WTC11 (cell line): ENCODE measurements around the gene LARP4. TPM values are rescaled to one million over a fixed set of nuclear protein-coding genes. Genes with fewer than 3 reads are reported as not detected.

Source experiments
- ATAC-seq: fragments of 200-7000 bp; cut with Tn5 transposase; 2 replicates; pipeline ENCODE4 v1.10.0; 2021; ENCODE audit warnings: mild to moderate bottlenecking, moderate library complexity
- CTCF ChIA-PET: fragments of 300-600 bp; sonication (Branson Sonifier 250); formaldehyde crosslinking; loops from one replicate; lab custom pipeline; 2021; ENCODE audit warnings: antibody characterized with exemption; lab: Charles Lee
- POLR2A ChIA-PET: fragments of 350-600 bp; sonication (Branson Sonifier 250); formaldehyde crosslinking; loops from one replicate; lab custom pipeline; 2021; ENCODE audit warnings: antibody characterized with exemption; lab: Charles Lee
- DNase-seq: peaks from one replicate; pipeline ENCODE4 v3.0.0; 2021; ENCODE audit warnings: low spot score
- H3K27ac Mint-ChIP-seq: 2 replicates; pipeline ENCODE4 v1.8.0; 2021; ENCODE audit warnings: mixed read lengths
- H3K27me3 Mint-ChIP-seq: 2 replicates; pipeline ENCODE4 v1.8.0; 2021; ENCODE audit warnings: low read depth, mild to moderate bottlenecking, moderate library complexity, mixed read lengths
- H3K36me3 Mint-ChIP-seq: 2 replicates; pipeline ENCODE4 v1.8.0; 2021; ENCODE audit warnings: mixed read lengths
- H3K4me1 Mint-ChIP-seq: 2 replicates; pipeline ENCODE4 v1.8.0; 2022; ENCODE audit warnings: mixed read lengths
- H3K4me3 Mint-ChIP-seq: 2 replicates; pipeline ENCODE4 v1.8.0; 2021; ENCODE audit warnings: mild to moderate bottlenecking, moderate library complexity, mixed read lengths
- H3K9me3 Mint-ChIP-seq: 2 replicates; pipeline ENCODE4 v1.8.0; 2021; ENCODE audit warnings: mixed read lengths
- CBFB ChIP-seq: sonication (generic); formaldehyde crosslinking; IDR thresholded peaks from 2 replicates; pipeline ENCODE4 v1.8.1; 2022; ENCODE audit warnings: mild to moderate bottlenecking, low read depth, missing genetic modification reagents
- E2F4 ChIP-seq: sonication (generic); formaldehyde crosslinking; IDR thresholded peaks from 2 replicates; pipeline ENCODE4 v1.8.1; 2022; ENCODE audit warnings: low read depth, mild to moderate bottlenecking, moderate library complexity, missing genetic modification reagents, borderline replicate concordance
- ELF4 ChIP-seq: sonication (generic); formaldehyde crosslinking; IDR thresholded peaks from 2 replicates; pipeline ENCODE4 v1.8.1; 2022; ENCODE audit warnings: low read depth, mild to moderate bottlenecking, moderate library complexity, missing genetic modification reagents
- ETV6 ChIP-seq: sonication (generic); formaldehyde crosslinking; IDR thresholded peaks from 2 replicates; pipeline ENCODE4 v1.8.1; 2022; ENCODE audit warnings: mild to moderate bottlenecking, missing genetic modification reagents
- FOXJ3 ChIP-seq: sonication (generic); formaldehyde crosslinking; IDR thresholded peaks from 2 replicates; pipeline ENCODE4 v1.9.0; 2021; ENCODE audit warnings: missing genetic modification reagents, mild to moderate bottlenecking, borderline replicate concordance
- FOXP1 ChIP-seq: sonication (generic); formaldehyde crosslinking; IDR thresholded peaks from 2 replicates; pipeline ENCODE4 v1.8.0; 2022; ENCODE audit warnings: missing genetic modification reagents, mild to moderate bottlenecking, moderate library complexity, borderline replicate concordance
- MLX ChIP-seq: sonication (generic); formaldehyde crosslinking; IDR thresholded peaks from 2 replicates; pipeline ENCODE4 v1.8.1; 2023; ENCODE audit warnings: mild to moderate bottlenecking, missing genetic modification reagents, moderate library complexity
- NFE2L1 ChIP-seq: sonication (generic); formaldehyde crosslinking; IDR thresholded peaks from 2 replicates; pipeline ENCODE4 v1.8.1; 2023; ENCODE audit warnings: missing genetic modification reagents
- NR3C1 ChIP-seq: sonication (generic); formaldehyde crosslinking; conservative IDR thresholded peaks from 2 replicates; pipeline ENCODE4 v1.8.1; 2023; ENCODE audit warnings: low read depth, mild to moderate bottlenecking, missing genetic modification reagents
- RORB ChIP-seq: fragments of 250-450 bp; sonication (Bioruptor Pico); IDR thresholded peaks from 2 replicates; pipeline ENCODE4 v1.9.0; 2021; ENCODE audit warnings: mild to moderate bottlenecking
- SMAD4 ChIP-seq: sonication (generic); formaldehyde crosslinking; IDR thresholded peaks from 2 replicates; pipeline ENCODE4 v1.8.0; 2022; ENCODE audit warnings: mild to moderate bottlenecking, missing genetic modification reagents
- SP1 ChIP-seq: sonication (generic); formaldehyde crosslinking; conservative IDR thresholded peaks from 2 replicates; pipeline ENCODE4 v1.8.1; 2022; ENCODE audit warnings: missing genetic modification reagents
- TP53 ChIP-seq: sonication (generic); formaldehyde crosslinking; IDR thresholded peaks from 2 replicates; pipeline ENCODE4 v1.8.1; 2023; ENCODE audit warnings: mild to moderate bottlenecking, missing genetic modification reagents
- ZNF317 ChIP-seq: sonication (generic); formaldehyde crosslinking; IDR thresholded peaks from 2 replicates; pipeline ENCODE4 v1.8.1; 2023; ENCODE audit warnings: low read depth, mild to moderate bottlenecking, moderate library complexity, missing genetic modification reagents, borderline replicate concordance
- ZNF416 ChIP-seq: fragments of 250-450 bp; sonication (Bioruptor Pico); IDR thresholded peaks from 2 replicates; pipeline ENCODE4 v1.9.0; 2021; ENCODE audit warnings: mild to moderate bottlenecking, inconsistent platforms
- ZNF423 ChIP-seq: fragments of 250-450 bp; sonication (Bioruptor Pico); IDR thresholded peaks from 2 replicates; pipeline ENCODE4 v2.1.2; 2022; ENCODE audit warnings: mild to moderate bottlenecking, moderate library complexity
- ZSCAN18 ChIP-seq: fragments of 250-450 bp; sonication (Bioruptor Pico); IDR thresholded peaks from 2 replicates; pipeline ENCODE4 v2.1.2; 2022; ENCODE audit warnings: mild to moderate bottlenecking, moderate library complexity
- total RNA-seq: library from RNA; stranded (reverse); gene quantifications from 3 replicates; pipeline ENCODE4 v1.2.3, GENCODE V29; 2021
- TF ChIP-seq, protein P1 (sequence below): sonication (generic); formaldehyde crosslinking; IDR thresholded peaks from 2 replicates; pipeline ENCODE4 v1.8.1; 2022; ENCODE audit warnings: missing genetic modification reagents, borderline replicate concordance
- TF ChIP-seq, protein P2 (sequence below): sonication (generic); formaldehyde crosslinking; IDR thresholded peaks from 2 replicates; pipeline ENCODE4 v1.8.1; 2022; ENCODE audit warnings: low read depth, missing genetic modification reagents, borderline replicate concordance
- TF ChIP-seq, protein P3 (sequence below): sonication (generic); formaldehyde crosslinking; IDR thresholded peaks from 2 replicates; pipeline ENCODE4 v1.8.1; 2023; ENCODE audit warnings: mild to moderate bottlenecking, missing genetic modification reagents
- TF ChIP-seq, protein P4 (sequence below): sonication (generic); formaldehyde crosslinking; IDR thresholded peaks from 2 replicates; pipeline ENCODE4 v1.8.0; 2023; ENCODE audit warnings: missing genetic modification reagents
- TF ChIP-seq, protein P5 (sequence below): sonication (generic); formaldehyde crosslinking; conservative IDR thresholded peaks from 2 replicates; pipeline ENCODE4 v1.8.1; 2022; ENCODE audit warnings: mild to moderate bottlenecking, missing genetic modification reagents

LARP4 gene
- total RNA-seq, 1 experiment from 2014 or later: 73.9 TPM

DNA sequence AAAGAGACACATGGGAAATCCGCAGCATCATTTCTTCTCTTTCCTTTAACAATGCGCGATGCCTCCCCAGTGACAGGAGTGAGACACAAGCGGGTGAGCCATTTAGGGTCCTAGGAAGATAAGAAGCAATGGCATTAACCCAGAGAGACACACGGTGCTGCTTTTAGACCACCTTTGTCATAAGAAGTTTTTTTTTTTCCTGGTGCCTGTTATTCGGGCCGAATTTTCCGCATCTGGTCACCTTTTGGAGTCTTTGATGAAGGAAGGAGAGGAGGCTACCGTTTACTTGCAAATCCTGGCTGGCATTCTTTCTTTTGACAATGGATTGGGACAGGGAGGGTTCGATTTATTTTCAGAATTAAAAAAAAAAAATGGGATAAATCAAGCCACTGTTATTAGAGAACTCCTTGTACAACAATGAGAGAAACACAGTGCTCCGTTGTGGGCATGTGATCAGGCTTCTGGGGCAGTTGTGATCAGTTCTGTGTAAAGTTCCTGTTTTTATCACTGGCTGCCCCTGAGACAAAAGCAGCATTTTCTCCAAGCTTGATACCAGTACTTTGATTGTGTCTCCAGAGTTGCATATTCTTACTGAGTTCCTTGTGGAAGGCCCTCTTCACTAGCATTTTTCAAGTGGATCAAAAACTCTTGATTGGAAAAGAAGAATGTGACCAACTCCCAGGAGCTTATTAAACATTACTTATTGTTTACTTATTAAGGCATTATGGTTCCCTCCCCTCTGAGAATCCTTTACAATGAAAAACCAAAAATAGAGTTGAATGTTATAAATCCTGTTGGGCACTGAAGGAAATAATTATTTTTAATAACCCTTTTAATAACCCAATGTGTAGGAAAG lies 105.2 kb downstream of the LARP4 start:
- Mint-ChIP-seq H3K27ac (peak overlapping the region; percentile 53; the same call in 1 of the 2 replicates), H3K36me3 (peaks cover 2% of the 10 kb centered on the region; the same call in 1 of the 2 replicates), H3K27me3 (no peaks in the 10 kb centered on the region), H3K9me3 (peaks cover 3% of the 10 kb centered on the region), H3K4me3 (peak overlapping the region; percentile 88), H3K4me1 (peaks cover 31% of the 10 kb centered on the region)
- POLR2A ChIA-PET: interaction anchor here (0.6 to 1.1 kb wide), 2 partner anchors 93 to 138 kb away, joined by 3 read pairs; no protein-coding TSS in a partner anchor
- CTCF ChIA-PET: interaction anchor here (0.8 to 2.7 kb wide), 13 partner anchors 33 to 482 kb away, joined by 3 to 41 read pairs (median 6); a partner anchor contains a TSS
- no peak for DNase-seq
- no peak for ATAC-seq
- TF ChIP-seq E2F4 (CRISPR knock-in tag) (no peak), NFE2L1 (no peak), SMAD4 (CRISPR knock-in tag) (no peak), MLX (no peak), ZNF317 (CRISPR knock-in tag) (no peak), CBFB (CRISPR knock-in tag) (no peak), SP1 (CRISPR knock-in tag) (no peak), RORB (CRISPR knock-in tag) (no peak)
- TF ChIP-seq, protein P1, sequence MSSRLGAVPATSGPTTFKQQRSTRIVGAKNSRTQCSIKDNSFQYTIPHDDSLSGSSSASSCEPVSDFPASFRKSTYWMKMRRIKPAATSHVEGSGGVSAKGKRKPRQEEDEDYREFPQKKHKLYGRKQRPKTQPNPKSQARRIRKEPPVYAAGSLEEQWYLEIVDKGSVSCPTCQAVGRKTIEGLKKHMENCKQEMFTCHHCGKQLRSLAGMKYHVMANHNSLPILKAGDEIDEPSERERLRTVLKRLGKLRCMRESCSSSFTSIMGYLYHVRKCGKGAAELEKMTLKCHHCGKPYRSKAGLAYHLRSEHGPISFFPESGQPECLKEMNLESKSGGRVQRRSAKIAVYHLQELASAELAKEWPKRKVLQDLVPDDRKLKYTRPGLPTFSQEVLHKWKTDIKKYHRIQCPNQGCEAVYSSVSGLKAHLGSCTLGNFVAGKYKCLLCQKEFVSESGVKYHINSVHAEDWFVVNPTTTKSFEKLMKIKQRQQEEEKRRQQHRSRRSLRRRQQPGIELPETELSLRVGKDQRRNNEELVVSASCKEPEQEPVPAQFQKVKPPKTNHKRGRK (CRISPR knock-in tag): no peak

- TF ChIP-seq, protein P2, sequence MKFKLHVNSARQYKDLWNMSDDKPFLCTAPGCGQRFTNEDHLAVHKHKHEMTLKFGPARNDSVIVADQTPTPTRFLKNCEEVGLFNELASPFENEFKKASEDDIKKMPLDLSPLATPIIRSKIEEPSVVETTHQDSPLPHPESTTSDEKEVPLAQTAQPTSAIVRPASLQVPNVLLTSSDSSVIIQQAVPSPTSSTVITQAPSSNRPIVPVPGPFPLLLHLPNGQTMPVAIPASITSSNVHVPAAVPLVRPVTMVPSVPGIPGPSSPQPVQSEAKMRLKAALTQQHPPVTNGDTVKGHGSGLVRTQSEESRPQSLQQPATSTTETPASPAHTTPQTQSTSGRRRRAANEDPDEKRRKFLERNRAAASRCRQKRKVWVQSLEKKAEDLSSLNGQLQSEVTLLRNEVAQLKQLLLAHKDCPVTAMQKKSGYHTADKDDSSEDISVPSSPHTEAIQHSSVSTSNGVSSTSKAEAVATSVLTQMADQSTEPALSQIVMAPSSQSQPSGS: no peak
- TF ChIP-seq TP53 (CRISPR knock-in tag) (no peak), ELF4 (CRISPR knock-in tag) (no peak), ZSCAN18 (CRISPR knock-in tag) (no peak), ZNF423 (CRISPR knock-in tag) (no peak), SMAD4 (CRISPR knock-in tag) (no peak), ETV6 (CRISPR knock-in tag) (no peak), NR3C1 (CRISPR knock-in tag) (no peak), FOXP1 (CRISPR knock-in tag) (no peak), ZNF416 (CRISPR knock-in tag) (no peak), ZNF317 (CRISPR knock-in tag) (no peak), FOXJ3 (CRISPR knock-in tag) (no peak)
- TF ChIP-seq, protein P3, sequence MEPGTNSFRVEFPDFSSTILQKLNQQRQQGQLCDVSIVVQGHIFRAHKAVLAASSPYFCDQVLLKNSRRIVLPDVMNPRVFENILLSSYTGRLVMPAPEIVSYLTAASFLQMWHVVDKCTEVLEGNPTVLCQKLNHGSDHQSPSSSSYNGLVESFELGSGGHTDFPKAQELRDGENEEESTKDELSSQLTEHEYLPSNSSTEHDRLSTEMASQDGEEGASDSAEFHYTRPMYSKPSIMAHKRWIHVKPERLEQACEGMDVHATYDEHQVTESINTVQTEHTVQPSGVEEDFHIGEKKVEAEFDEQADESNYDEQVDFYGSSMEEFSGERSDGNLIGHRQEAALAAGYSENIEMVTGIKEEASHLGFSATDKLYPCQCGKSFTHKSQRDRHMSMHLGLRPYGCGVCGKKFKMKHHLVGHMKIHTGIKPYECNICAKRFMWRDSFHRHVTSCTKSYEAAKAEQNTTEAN: no peak
- TF ChIP-seq, protein P4, sequence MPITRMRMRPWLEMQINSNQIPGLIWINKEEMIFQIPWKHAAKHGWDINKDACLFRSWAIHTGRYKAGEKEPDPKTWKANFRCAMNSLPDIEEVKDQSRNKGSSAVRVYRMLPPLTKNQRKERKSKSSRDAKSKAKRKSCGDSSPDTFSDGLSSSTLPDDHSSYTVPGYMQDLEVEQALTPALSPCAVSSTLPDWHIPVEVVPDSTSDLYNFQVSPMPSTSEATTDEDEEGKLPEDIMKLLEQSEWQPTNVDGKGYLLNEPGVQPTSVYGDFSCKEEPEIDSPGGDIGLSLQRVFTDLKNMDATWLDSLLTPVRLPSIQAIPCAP (CRISPR knock-in tag): no peak
- TF ChIP-seq, protein P5, sequence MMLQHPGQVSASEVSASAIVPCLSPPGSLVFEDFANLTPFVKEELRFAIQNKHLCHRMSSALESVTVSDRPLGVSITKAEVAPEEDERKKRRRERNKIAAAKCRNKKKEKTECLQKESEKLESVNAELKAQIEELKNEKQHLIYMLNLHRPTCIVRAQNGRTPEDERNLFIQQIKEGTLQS (CRISPR knock-in tag): no peak
- no peak overlapping the region for H3K27ac Mint-ChIP-seq
- POLR2A ChIA-PET: no interaction called here
Measured at GRCh38 chr12:50506753-50507473, 106.2 kb downstream of the LARP4 start.

More at GRCh38 chr12:50506753-50507473, 106.2 kb downstream of the LARP4 start:
- no peak for DNase-seq
- Mint-ChIP-seq H3K4me1 (peaks cover 31% of the 10 kb centered on the region), H3K9me3 (no peaks in the 10 kb centered on the region), H3K27me3 (no peaks in the 10 kb centered on the region), H3K36me3 (no peaks in the 10 kb centered on the region), H3K4me3 (peak overlapping the region; percentile 88)
- ATAC-seq: no peak
- CTCF ChIA-PET: interaction anchor here (1.4 to 3.5 kb wide), 2 partner anchors 131 to 258 kb away, joined by 6 to 17 read pairs; no protein-coding TSS in a partner anchor
